K562 (cell line): Measurements from ENCODE around the gene ZC3H12A. TPM values are rescaled to one million over a fixed set of nuclear protein-coding genes. Genes with fewer than 3 reads are reported as not detected.

Experiments used
- ATAC-seq: fragments of 200-7000 bp; cut with Tn5 transposase; 3 replicates; pipeline ENCODE4 v1.9.1; 2020; ENCODE audit warnings: moderate library complexity
- BruUV-seq: library from RNA; stranded (reverse); fragments of 400-500 nt; replicated peaks from 2 replicates; lab custom pipeline; 2021; lab: Mats Ljungman, UMichigan
- CTCF ChIA-PET: fragments of 300-600 bp; formaldehyde crosslinking; extraction: SDS; loops from one replicate; lab custom pipeline; 2021; ENCODE audit warnings: low intra/inter-chr PET ratio; lab: Yijun Ruan, JAX
- POLR2A ChIA-PET: fragments of 300-600, 350-650 bp; sonication (Branson Sonifier 250); formaldehyde crosslinking; extraction: SDS; loops from one replicate; lab custom pipeline; 2021; ENCODE audit warnings: antibody characterized with exemption, inconsistent platforms; lab: Yijun Ruan, JAX
- DNase-seq, 4 experiments: peaks; one replicate each; pipeline versions ENCODE4 v3.0.0 to v3.0.0-alpha.2; 2011 to 2018; ENCODE audit warnings: low spot score in 3 of 4, mixed read lengths in 3 of 4; ENCODE audit errors: extremely low read depth in 1 of 4
- FAIRE-seq: peaks from 2 replicates; lab custom pipeline; 2011; peaks lifted over from hg19 to GRCh38; lab: Jason Lieb, UNC
- H2AFZ ChIP-seq: 2 replicates; pipeline ENCODE4 v1.6.0; 2011; ENCODE audit warnings: low read depth, low read length, control low read depth, inconsistent platforms
- H3K27ac ChIP-seq: fragments of 200-600 bp; 3 replicates; pipeline ENCODE4 v1.8.0; 2011; ENCODE audit warnings: low read depth, mild to moderate bottlenecking, control low read depth, inconsistent platforms, low read length, moderate library complexity, mixed read lengths; ENCODE audit errors: extremely low read depth
- H3K27me3 ChIP-seq, 2 experiments: fragments of 300-600 bp in 1 of 2; 2 replicates in 1 of 2; 3 replicates in 1 of 2; pipeline versions ENCODE4 v1.6.0 to v1.8.0; 2011; ENCODE audit warnings: inconsistent platforms in 2 of 2, low read length in 2 of 2, mild to moderate bottlenecking in 1 of 2, mixed read lengths in 1 of 2, moderate library complexity in 1 of 2; ENCODE audit not compliant: control insufficient read depth in 2 of 2, insufficient read depth in 2 of 2
- H3K36me3 ChIP-seq: fragments of 300-600 bp; 3 replicates; pipeline ENCODE4 v1.8.0; 2011; ENCODE audit warnings: mild to moderate bottlenecking, low read length, inconsistent platforms; ENCODE audit not compliant: control insufficient read depth, insufficient read depth
- H3K4me1 ChIP-seq, 2 experiments: fragments of 200-600 bp in 1 of 2; replicated peaks in 1 of 2; 2 replicates in 1 of 2; 3 replicates in 1 of 2; pipeline versions ENCODE4 v1.5.1 to v1.8.0; 2011; ENCODE audit warnings: inconsistent platforms in 2 of 2, low read length in 2 of 2, mild to moderate bottlenecking in 1 of 2, mixed read lengths in 1 of 2, moderate library complexity in 1 of 2; ENCODE audit not compliant: control insufficient read depth in 2 of 2, insufficient read depth in 2 of 2
- H3K4me2 ChIP-seq: 2 replicates; pipeline ENCODE4 v1.6.1; 2011; ENCODE audit warnings: low read length, control low read depth, inconsistent platforms, mixed read lengths; ENCODE audit not compliant: insufficient read depth
- H3K4me3 ChIP-seq: fragments of 200-600 bp; sonication (generic), shearing (Covaris generic); 2 replicates; pipeline ENCODE4 v1.5.1; 2016; ENCODE audit warnings: control low read depth, inconsistent platforms
- H3K79me2 ChIP-seq: fragments of 200-600 bp; 3 replicates; pipeline ENCODE4 v1.8.0; 2011; ENCODE audit warnings: low read length, inconsistent platforms; ENCODE audit not compliant: control insufficient read depth, insufficient read depth
- H3K9ac ChIP-seq, 2 experiments: 2 replicates each; pipeline versions ENCODE4 v1.6.0 to v1.6.1; 2011; ENCODE audit warnings: low read depth in 2 of 2, low read length in 2 of 2, control low read depth in 1 of 2, inconsistent platforms in 1 of 2, mild to moderate bottlenecking in 1 of 2, mixed read lengths in 1 of 2; ENCODE audit not compliant: insufficient read depth in 1 of 2
- H3K9me1 ChIP-seq: one replicate; pipeline ENCODE4 v1.6.0; 2011; ENCODE audit warnings: inconsistent platforms, mild to moderate bottlenecking, low read length, moderate library complexity; ENCODE audit not compliant: control insufficient read depth, insufficient read depth
- H3K9me3 ChIP-seq: replicated peaks from 2 replicates; pipeline ENCODE4 v1.5.1; 2011; ENCODE audit warnings: low read depth, low read length, inconsistent platforms; ENCODE audit not compliant: control insufficient read depth, insufficient read depth
- H4K20me1 ChIP-seq: replicated peaks from 2 replicates; pipeline ENCODE4 v1.6.1; 2011; ENCODE audit warnings: low read length, inconsistent platforms, mixed read lengths; ENCODE audit not compliant: control insufficient read depth, insufficient read depth
- ATF6 ChIP-seq: sonication (generic); formaldehyde crosslinking; IDR thresholded peaks from 2 replicates; pipeline ENCODE4 v1.4.0; 2020; ENCODE audit warnings: mild to moderate bottlenecking, missing genetic modification reagents
- BCL6 ChIP-seq: fragments of 250-450 bp; sonication (Bioruptor Pico); IDR thresholded peaks from 2 replicates; pipeline ENCODE4 v1.4.0; 2020
- DEAF1 ChIP-seq: fragments of 450-650 bp; formaldehyde crosslinking; IDR thresholded peaks from 2 replicates; pipeline ENCODE4 v1.4.0; 2020; ENCODE audit warnings: mild to moderate bottlenecking, moderate library complexity
- RAD51 ChIP-seq: fragments of 450-650 bp; IDR thresholded peaks from 2 replicates; pipeline ENCODE4 v1.7.1; 2016; ENCODE audit warnings: low read depth, mild to moderate bottlenecking, borderline replicate concordance
- STAT5B ChIP-seq: fragments of 250-450 bp; sonication (Bioruptor Pico); IDR thresholded peaks from 2 replicates; pipeline ENCODE4 v1.8.0; 2021; ENCODE audit warnings: mild to moderate bottlenecking, inconsistent platforms
- ZNF57 ChIP-seq: fragments of 450-650 bp; formaldehyde crosslinking; IDR thresholded peaks from 2 replicates; pipeline ENCODE4 v1.4.0; 2020; ENCODE audit warnings: mild to moderate bottlenecking, moderate library complexity
- ZNF707 ChIP-seq: fragments of 250-450 bp; sonication (Bioruptor Pico); conservative IDR thresholded peaks from 2 replicates; pipeline ENCODE4 v1.8.0; 2022; ENCODE audit warnings: inconsistent platforms, mild to moderate bottlenecking, moderate library complexity
- WGBS: fragments of 100-300 bp; shearing (Covaris generic); methylation state at CpG from one replicate; pipeline ENCODE4 v1.1.6; 2016; ENCODE audit warnings: low coverage, mixed read lengths; ENCODE audit not compliant: insufficient coverage; ENCODE audit errors: missing lambda C conversion rate; 5-methylcytosine and 5-hydroxymethylcytosine counted together
- in situ Hi-C: fragments of 300-500 bp; cut with MboI; formaldehyde crosslinking; loops from 4 replicates; pipeline ENCODE4 v1.15.0; 2018; ENCODE audit warnings: inconsistent platforms, mixed read lengths
- intact Hi-C: fragments of 100-400 bp; cut with micrococcal nuclease; formaldehyde crosslinking; loops from 2 replicates; pipeline ENCODE4 v1.14.2; 2022
- polyA plus RNA-seq, 8 experiments: library from polyadenylated mRNA; depleted of rRNA in 4 of 8; stranded (reverse) in 5 of 8; unstranded in 3 of 8; fragments of >200 nt; fragmentation: Nextera tagmentation in 2 of 8; fragmentation: Illumina TruSeq in 1 of 8; extraction: Ambion mirVana in 2 of 8; extraction: Trizol in 1 of 8; gene quantifications; 2 replicates each; pipeline versions ENCODE4 v1.2.1 to v1.2.3, GENCODE V29; 2011 to 2014; ENCODE audit warnings: inconsistent platforms in 1 of 8, missing spikeins in 1 of 8
- total RNA-seq, 7 experiments: library from RNA; depleted of rRNA in 6 of 7; stranded (reverse); fragments of >200 nt in 6 of 7; fragmentation: Illumina TruSeq in 2 of 7; extraction: Trizol in 2 of 7; gene quantifications; 2 replicates each; pipeline versions ENCODE4 v1.2.1 to v1.2.3, GENCODE V29; 2011 to 2021; ENCODE audit warnings: low replicate concordance in 1 of 7
- TF ChIP-seq, protein P1 (sequence below): fragments of 200-800 bp; sonication (Bioruptor generic); IDR thresholded peaks from 2 replicates; pipeline ENCODE4 v1.6.1; 2017; ENCODE audit warnings: missing genetic modification characterization, missing compliant biosample characterization
- TF ChIP-seq, protein P2 (sequence below): fragments of 450-650 bp; IDR thresholded peaks from 2 replicates; pipeline ENCODE4 v1.6.1; 2016; ENCODE audit warnings: mild to moderate bottlenecking

ZC3H12A gene
- total and polyA plus RNA-seq, 9 of the 15 experiments (the other 6 are each of a cell fraction or from before 2014, with no cell fraction given), result 0.14 to 9.4 (median 6.7) TPM

- TF ChIP-seq, protein P1, sequence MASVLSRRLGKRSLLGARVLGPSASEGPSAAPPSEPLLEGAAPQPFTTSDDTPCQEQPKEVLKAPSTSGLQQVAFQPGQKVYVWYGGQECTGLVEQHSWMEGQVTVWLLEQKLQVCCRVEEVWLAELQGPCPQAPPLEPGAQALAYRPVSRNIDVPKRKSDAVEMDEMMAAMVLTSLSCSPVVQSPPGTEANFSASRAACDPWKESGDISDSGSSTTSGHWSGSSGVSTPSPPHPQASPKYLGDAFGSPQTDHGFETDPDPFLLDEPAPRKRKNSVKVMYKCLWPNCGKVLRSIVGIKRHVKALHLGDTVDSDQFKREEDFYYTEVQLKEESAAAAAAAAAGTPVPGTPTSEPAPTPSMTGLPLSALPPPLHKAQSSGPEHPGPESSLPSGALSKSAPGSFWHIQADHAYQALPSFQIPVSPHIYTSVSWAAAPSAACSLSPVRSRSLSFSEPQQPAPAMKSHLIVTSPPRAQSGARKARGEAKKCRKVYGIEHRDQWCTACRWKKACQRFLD (CRISPR knock-in tag), result 0 out of 2 replicates have a peak, but pooled peaks have one; percentile 53
Observed at GRCh38 chr1:37513795-37514349, 39.5 kb downstream of the ZC3H12A start (continued).

- Histone ChIP-seq H3K4me2 (peak within 1 kb of the TSS; percentile 96), H3K27ac (peak within 1 kb of the TSS; percentile 99), H3K36me3 (peaks cover 25% of the 10 kb centered on the region), H4K20me1 (peaks cover 4% of the 10 kb centered on the region; the same call in 1 of the 2 replicates), H3K4me3 (peak within 1 kb of the TSS; percentile 97), H3K9me3 (no peaks in the 10 kb centered on the region), H2AFZ (peak within 1 kb of the TSS; percentile 98), H3K27me3 (no peaks in the 10 kb centered on the region), H3K9me1 (peaks cover 4% of the 10 kb centered on the region), H3K4me1 (peaks cover 13 to 17% of the 10 kb centered on the region in 2 experiments; a peak in 4 of 5 replicates), H3K9ac (peak within 1 kb of the TSS; percentile 96 to 97), H3K79me2 (peaks cover 41% of the 10 kb centered on the region)
- ChIA-PET CTCF (interaction anchor here (0.6 to 1.1 kb wide), 3 partner anchors 14 to 345 kb away, joined by 3 to 4 read pairs (median 3); partner anchors contain the start of gene MTF1), POLR2A (interaction anchor here (0.5 to 4.5 kb wide), 21 partner anchors 9 to 1705 kb away, joined by 3 to 42 read pairs (median 5); partner anchors contain the start of genes SNIP1 and ZC3H12A)
- peak; percentile 93 to 96 (median 95) for DNase-seq
- in situ Hi-C loops, result no loop called here
- peak; percentile 98 for ATAC-seq
- no peak for FAIRE-seq
- no TSS peak for BruUV-seq
- under 1% methylated on average over 83 of the region's 100 CpGs for WGBS
- intact Hi-C loops, result loop anchor here (5.0 kb wide), 1 partner anchor 43 kb away; the partner anchor contains the start of gene DNALI1
- TF ChIP-seq ATF6 (peak; percentile 93; the same call in 1 of the 2 replicates), BCL6 (CRISPR knock-in tag) (no peak), DEAF1 (CRISPR knock-in tag) (no peak), RAD51 (no peak), ZNF707 (CRISPR knock-in tag) (no peak), ZNF57 (no peak), STAT5B (CRISPR knock-in tag) (no peak)
- TF ChIP-seq, protein P2, sequence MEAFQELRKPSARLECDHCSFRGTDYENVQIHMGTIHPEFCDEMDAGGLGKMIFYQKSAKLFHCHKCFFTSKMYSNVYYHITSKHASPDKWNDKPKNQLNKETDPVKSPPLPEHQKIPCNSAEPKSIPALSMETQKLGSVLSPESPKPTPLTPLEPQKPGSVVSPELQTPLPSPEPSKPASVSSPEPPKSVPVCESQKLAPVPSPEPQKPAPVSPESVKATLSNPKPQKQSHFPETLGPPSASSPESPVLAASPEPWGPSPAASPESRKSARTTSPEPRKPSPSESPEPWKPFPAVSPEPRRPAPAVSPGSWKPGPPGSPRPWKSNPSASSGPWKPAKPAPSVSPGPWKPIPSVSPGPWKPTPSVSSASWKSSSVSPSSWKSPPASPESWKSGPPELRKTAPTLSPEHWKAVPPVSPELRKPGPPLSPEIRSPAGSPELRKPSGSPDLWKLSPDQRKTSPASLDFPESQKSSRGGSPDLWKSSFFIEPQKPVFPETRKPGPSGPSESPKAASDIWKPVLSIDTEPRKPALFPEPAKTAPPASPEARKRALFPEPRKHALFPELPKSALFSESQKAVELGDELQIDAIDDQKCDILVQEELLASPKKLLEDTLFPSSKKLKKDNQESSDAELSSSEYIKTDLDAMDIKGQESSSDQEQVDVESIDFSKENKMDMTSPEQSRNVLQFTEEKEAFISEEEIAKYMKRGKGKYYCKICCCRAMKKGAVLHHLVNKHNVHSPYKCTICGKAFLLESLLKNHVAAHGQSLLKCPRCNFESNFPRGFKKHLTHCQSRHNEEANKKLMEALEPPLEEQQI, result no peak
Observed at GRCh38 chr1:37514350-37515184, 40.2 kb downstream of the ZC3H12A start, which contains the start of gene MEAF6. Gene MEAF6 (minus strand): TSS chr1:37514766. CDS start chr1:37514746, 20 bp downstream.
